Right renal cortex interstitium (tissue), 3 donors: ENCODE measurements around the gene PTPRT. TPM values are rescaled to one million over a fixed set of nuclear protein-coding genes. Genes with fewer than 3 reads are reported as not detected.
A peak's percentile ranks its signal among the peaks of the same experiment; 100 is the strongest.

Experiments
- DNase-seq, 3 donors: peaks; one replicate each; pipeline ENCODE4 v3.0.0-alpha.2; 2013; ENCODE audit warnings: low read depth in 3 of 3, low spot score in 2 of 3
- polyA plus RNA-seq, 3 donors: library from polyadenylated mRNA; unstranded; fragments of 120-200 nt; gene quantifications; one replicate each; pipeline ENCODE4 v1.2.1, GENCODE V29; 2013; ENCODE audit not compliant: insufficient read length in 3 of 3

PTPRT gene
- polyA plus RNA-seq, 3 donors, result 0.33 to 1.4 (median 1.0) TPM

DNA sequence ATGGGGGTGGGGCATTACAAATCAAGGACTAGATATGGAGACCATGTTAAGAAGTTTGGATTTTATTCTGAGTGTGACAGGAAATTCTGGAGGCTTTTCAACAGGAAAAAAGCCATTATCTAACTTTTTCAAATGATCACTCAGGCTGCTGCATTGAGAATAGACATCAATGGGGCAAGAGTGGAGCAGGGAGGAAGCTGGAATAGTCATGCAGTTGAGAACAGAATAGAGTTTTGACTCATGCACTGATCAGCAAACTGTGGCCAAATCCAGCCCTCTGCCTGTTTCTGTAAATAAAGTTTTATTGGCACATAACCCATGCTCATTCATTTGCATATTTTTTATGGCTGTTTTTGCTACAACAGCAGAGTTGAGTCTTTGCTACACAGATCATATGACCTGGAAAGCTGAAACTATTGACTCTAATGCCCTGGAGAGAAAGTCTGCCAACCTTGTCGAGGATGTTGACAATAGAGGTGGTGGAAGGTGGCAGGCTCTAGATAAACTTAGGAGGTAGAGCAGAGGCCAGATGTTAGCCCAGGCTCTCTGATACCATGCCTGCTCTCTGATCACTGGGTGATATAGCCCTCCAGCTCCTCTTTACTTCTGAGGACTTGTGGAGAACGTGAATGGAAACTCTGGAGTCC lies 441.8 kb downstream of the PTPRT start:
- DNase-seq, result no peak

DNA sequence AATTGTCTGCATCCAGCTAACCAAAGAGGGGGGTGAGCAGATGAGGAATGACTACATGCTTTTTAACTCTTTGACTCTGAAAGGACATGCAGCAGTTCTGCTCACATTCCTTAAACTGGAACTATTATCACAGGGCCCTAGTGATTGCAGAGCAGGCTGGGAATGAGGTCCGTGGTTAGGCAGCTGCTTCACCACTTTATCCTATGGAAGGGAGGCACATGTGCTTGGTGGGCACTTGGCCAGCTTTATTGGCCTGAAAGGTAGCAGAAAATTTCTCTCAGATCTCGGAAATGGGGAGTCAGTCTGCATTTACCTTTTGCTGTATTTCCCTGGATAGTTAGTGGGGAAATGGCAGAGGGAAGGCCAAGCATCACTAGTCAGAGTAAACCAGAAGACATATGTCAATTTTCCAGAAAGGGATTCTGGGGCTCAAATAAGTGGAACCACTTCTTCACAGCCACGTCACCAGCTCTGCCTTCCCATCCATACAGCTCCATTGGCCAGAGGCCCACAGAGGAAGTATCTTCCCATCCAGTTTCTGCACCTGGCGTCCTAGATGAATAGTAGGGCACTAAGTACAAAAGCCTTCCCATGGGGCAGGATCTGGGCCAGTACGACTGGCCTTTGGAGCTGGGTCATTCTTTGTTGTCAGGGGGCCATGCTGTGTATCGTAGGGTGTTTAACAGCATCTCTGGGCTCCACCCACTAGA lies 444.8 kb downstream of the PTPRT start:
- no peak for DNase-seq

DNA sequence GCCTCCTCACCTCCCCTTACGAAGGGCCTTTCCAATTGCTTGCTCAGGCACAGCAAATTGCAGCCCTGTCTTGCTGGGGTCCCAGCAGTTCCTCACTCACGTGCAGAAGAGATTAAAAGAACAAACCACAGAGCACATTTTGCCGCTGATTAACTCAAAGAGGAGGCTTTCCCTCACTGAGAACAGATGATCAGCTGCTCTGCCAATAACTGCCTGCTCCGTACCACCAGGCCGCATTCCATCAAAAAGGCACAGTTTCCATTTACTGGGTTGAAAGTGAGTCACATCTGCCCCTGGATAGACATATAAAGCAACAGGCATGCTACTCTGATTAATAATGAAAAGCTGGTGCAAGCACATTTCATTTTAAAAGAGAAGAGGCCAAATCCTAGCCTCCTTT lies 446.8 kb downstream of the PTPRT start:
- DNase-seq, result no peak

DNA sequence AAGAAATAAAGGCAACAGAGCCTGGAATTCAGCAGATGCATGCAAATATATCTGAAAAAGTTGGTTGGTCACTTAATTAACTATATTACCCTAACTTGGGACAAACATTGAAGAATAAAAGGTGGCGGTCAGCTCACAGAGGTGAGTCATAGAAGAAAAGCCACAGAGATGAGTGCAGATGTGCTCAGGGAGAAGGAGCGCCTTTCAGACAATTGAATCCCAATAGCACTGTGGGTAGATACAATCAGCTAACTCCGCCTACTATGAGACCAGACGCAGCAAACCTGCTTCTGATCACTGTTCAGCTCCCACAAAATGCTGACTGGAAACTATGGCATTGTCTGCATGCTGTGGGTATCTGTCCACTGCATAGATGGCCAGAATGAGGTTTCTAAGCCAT lies 447.8 kb downstream of the PTPRT start:
- no peak for DNase-seq

DNA sequence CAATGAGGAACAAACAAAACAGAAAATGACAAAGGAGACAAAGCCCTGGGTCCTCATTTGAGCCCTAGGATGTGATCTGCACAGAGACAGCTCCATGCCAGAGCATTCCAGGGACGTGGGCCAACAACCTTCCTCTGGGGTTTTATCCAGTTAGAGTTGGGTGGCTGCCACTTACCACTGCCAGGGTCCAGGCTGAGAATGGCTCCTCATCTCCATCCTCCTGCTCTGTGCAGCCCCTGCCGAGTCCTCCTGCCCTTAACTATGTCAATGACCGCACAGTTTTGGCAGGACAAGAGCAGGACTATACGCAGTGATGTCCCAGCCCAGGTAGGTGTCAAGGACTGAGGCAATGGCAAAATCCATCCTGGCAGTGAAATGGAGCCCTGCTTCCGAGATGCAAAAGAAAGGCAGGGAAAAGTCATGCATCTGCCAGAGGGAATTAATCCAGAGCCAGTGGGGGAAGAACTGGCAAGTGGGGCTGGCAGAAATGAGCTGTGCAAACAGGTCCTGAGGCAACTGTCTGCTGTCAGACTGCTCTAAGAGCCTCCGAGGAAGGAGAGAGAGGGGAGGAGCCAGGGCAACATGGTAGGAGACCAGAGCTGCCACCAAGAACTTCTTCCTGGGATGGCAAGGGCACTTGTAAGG lies 449.4 kb downstream of the PTPRT start:
- DNase-seq, result no peak

DNA sequence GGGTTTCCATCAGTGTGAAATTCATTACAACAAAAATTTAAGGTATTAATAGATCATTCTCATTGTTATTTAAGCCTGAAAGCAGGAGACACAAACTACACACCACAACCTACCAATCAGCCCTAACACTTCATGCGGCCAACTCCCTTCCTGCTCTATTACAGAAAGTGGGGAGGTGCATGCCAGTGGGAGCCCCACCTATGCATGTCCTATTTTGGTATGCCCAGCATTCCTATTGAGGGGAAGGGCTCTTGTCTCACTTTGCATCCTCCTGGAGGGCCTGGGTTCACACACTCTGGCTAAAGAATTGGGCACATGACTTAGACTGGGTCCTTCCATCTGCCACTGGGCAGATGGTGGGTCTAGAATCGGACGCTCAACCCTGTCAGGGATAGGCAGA lies 450.0 kb downstream of the PTPRT start:
- no peak for DNase-seq

DNA sequence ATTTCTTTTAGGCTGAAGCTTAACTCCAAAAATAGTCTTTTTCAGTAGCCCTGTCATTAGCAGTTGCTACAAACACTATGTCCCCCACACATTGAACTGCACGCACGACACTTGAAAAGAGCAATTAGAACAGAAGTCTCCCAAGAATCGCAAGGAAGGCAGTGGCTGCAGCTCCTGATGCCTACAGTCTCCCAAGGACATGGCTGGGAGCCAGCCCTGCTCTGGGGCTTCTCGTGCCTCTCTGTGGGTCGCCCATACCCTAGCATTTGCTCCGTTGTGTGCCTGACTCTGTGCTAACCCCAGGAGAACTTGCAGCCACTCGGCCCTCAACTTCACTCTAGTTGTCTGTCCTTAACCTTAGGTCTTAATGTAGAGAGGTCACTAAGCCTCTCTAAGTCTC lies 454.2 kb downstream of the PTPRT start:
- no peak for DNase-seq

DNA sequence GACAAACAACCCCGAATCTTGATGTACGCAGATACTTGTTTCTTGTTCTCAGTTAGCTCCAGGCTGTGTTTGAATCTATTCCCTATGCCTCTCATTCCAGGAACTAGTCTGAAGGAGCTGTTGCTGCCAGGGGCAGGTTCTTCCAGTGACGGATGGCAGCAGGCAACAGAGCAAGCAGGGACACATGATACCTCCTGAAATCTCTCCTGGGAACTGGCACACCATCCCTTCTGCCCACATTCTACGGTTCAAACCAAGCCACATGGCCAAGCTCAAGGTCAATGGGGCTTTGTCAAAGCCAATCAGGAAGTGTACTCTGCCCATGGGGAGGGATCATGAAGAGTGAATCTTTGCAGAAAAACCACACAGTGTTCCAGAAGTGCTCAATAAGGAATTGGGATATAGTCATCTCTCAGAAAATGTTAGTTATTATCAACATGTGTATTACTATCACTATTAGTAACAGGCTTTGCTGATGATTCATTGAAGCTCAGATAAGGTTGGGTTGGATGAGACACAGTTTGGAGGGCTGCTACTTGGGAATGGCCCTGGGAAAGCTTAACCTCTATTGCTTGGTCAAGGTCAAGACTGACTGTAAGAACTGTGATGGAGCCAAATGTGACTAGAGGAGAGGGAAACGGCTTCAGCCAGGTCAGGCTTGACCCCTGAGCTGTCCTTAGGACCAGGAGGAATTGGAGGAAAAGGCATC lies 454.9 kb downstream of the PTPRT start:
- DNase-seq, result no peak

DNA sequence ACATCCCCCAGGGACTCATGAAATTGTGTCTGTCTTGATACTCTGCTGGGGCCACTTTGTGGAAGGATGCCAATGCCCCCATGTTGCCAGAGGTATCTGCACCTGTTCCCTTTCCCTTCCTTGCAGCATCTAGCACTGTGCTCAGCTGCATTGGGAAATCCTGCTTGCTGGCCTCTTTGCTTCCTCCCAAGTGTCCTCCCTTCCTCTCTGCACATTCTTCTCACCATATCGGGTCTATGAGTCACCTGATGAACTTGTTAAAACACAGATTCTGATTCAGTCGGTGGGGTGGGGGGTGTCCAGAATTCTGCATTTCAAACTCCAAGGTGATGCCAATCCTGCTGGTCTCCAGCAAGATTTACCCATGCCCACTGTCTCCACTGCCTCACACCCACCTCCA lies 467.8 kb downstream of the PTPRT start:
- no peak for DNase-seq

DNA sequence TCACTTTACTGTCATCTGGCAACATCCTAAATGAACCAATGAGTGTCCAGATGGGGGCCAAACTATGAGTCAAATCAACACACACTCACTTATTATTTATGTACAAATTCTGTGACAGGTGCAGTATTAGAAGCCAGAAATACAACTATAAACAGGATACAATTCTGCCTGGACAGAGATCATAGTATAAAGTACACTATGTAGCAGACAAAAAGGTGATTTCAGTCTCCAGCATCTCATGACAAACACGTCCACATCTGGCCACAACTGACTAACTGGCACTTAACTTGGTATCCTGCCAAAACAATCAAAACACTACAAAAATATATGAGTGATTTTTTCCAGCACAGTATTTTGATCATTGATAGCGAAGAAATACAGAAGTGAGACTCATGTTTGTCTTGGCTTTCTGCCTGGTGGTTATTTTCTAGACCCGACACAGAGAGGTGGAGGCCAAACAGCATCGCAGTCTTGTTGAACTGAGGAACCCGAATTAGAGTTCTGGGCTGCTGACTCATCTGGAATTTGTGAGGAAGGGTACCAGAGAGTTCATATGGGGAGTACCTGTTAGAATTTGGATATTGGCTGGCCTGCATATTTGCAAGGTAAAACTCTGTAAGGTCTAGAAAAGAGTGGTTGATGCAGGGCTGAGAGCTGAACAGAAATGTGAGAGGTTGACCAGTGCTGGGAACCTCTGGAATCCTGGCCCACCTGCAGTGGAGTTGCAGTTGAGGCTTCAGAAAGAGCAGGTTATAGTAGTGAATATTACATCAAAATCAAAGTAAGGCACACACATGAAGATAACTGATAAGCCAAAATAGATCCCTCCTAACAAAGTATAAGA lies 475.2 kb downstream of the PTPRT start:
- DNase-seq, result no peak

DNA sequence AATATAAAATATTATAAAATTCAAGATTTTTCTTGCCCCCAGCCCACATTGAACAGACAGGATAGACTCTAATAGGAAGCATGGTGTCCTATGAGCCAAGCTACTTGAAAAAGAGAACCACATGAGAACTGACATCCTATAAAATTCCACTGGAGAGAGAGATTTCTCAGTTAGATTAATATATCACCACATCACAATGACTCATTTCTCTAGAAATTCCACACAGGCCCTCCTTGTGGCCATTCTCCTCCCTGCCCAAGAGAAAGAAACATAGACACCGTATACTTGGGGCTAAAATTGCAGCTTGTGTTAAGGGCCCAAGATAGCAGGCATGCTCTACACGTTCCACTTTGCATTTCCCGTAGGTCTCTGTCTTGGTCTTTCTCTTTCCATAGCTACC lies 481.4 kb downstream of the PTPRT start:
- no peak for DNase-seq

DNA sequence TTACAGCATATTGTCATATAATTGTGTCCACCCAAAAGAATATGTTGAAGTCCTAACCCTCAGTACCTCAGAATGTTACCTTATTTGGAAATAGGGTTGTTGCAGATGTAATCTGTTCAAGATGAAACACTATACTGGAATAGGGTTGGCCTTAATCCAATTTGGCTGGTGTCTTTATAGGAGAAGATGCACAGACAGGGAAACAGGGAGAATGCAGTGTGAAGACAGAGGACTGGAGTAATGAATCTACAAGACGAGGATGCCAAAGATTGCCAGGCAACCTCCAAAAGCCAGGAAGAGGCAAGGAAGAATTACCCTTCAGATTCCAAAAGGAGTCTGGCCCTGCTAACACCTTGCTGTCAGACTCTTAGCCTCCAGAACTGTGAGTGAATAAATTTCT lies 482.9 kb downstream of the PTPRT start:
- no peak for DNase-seq

DNA sequence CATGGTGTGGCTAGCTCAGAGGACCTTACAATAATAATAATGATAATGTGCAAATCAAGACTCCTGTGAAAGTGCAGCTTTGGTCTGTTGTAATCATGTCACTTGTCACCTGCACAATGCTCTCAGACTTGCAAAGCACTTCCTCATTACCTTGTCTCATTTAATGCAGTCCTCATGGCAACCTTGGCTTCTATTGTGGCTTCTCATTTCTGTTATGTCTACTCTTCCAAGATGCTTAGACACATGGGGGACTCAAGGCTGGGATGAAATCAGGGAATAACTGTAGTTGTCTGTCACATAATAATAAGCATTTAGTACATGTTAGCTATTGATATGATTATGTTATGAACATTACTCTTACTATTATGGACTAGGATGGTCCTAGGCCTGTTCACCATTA lies 484.2 kb downstream of the PTPRT start:
- no peak for DNase-seq

DNA sequence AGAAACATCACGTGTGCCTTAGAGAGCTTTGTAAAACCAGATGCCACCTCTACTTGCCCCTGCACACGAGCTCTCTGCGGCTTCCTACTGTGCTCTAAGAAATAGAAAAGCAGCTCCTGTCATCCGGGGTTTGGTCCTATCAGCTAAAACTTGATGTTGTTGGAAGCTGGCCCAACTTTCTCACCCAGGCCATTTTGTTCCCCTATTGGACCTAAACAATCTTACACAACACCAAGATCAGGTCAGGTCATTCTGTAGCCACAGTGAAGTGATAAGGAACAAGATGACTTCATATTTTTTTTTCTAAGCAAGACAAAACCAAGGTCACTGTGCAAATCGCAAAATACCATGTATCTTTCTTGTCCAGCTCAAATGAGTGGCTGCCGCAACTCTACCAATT lies 486.0 kb downstream of the PTPRT start:
- no peak for DNase-seq

DNA sequence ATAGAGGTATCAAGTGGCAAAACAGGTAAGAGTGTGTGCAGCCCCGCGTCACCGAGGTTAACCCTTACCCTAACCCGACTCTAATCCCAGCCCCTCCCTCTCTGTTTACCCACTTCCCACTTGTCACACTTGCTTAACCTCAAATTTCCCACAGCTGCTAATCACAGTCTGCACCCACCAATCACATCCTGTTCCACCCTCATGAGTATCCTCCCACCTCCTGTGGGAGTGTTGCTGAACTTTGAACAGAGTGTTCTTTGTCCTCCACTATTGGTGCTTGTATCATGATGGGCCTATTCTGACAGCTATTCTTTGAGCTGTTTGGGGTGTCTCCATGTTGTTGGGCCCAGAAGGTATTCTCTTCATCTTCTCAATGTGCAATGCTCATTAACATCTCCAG lies 487.8 kb downstream of the PTPRT start:
- no peak for DNase-seq

DNA sequence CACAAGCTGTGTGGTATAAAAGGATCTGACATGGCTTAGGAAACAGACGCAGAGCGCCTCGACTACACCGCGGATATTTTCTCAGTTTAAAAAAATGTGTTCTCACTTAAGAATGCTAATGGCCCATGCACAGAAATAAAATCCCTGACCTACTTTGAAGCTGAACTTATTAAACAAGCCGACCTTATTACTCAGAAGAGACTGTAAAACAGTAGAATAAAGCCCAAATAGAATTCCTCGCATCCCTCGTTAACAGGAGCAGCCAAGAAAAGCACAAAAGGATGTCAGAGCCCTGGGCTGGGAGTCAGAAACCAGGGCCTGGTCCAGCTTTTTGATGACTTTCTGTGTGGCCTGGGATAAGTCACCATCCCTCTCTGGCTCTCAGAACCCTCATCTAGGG lies 489.3 kb downstream of the PTPRT start:
- no peak for DNase-seq

DNA sequence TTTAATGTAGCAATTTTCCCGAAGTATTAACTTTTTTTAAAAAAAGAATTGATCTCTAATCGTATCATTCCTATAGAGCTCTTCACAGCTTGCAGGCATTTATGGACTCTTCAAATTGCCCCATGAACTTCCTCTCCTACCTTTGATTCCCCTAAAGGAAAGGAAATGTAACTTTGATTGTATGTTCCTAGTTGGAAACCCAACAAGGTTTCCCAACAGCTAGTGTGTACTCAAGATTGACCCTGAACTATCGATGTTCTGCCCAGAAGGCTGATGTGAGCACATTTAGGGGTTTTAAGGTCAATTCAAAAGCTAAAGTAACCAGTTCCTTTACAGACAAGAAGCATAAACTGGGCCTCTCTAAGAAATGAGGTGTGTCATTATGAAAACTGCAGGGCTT lies 491.7 kb downstream of the PTPRT start:
- DNase-seq, result no peak

DNA sequence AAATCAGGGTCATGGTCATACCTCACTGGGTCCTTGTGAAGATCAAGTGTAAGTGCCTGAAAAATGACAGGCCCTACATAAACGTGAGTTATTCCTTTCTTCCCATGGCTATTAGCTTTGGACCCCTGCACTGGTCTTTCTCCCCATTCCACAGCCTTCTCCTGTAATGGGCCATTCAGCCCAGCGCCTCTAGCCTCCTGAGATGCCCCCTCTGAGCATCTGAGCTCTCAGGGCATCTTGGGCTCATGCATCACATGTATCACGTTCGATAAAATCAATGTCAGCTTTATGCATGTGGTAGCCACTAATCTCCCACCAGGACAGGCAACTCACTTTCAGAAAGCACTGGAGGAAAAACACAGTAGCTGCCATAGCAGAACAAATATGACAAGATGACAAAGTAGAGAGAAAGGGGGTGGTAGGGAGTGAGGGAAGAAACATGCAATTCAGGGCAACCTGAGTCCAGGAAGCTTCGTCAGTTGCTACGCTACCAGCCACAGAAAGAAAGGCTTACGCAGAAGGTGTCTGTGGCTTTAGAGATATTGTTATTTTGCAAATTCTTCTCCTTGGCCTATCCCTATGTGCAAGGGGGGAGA lies 498.8 kb downstream of the PTPRT start:
- DNase-seq, result no peak

DNA sequence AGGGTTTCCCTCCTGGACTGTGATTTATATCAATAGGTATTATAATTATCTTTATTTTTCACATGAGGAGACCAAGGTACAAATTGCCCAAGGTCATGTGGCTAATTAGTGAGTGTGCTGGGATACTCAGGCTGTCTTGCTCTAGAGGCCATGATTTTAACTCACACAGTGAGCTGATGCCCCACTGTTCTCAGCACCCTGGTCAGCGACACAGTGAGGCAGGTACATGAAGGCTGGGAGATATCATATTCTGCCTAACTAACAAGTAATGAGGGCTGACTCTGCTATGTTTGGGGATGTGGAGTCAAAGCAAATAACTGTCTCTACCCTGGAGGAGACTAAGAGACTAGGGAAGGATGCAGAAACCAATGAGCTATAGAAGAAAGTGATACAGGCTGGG lies 501.1 kb downstream of the PTPRT start:
- peak; percentile 6 to 29 (median 29) for DNase-seq

DNA sequence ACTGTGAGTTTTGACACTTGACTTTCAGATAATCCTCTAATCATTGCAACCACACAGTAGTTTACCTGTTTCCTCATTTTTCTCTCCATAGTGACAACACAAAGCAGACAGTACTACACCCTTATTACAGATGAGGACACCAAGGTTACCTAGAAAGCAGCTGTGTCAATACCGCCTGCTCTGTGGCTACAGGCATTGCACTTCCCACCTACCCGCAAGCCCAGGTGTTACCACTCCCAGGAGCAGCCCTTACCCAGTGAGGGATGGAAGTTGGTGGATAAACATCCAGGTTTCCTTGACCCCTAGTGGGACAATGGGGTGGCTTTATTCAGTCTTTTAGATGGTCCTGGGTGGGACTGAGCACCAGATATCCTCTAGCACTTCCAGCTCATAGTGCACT lies 503.6 kb downstream of the PTPRT start:
- no peak for DNase-seq
